Sigmoid colon (tissue), 3 donors: ENCODE measurements around the gene HPS5.

ENCODE experiments used
- CTCF ChIP-seq, 4 experiments: fragments of 450-650 bp in 3 of 4; fragments of 200-600 bp in 1 of 4; IDR thresholded peaks; one replicate each; pipeline ENCODE4 v1.5.1; 2016 to 2019; ENCODE audit warnings: antibody characterized with exemption in 4 of 4, mild to moderate bottlenecking in 3 of 4, moderate library complexity in 2 of 4
- POLR2A ChIP-seq, 2 donors: fragments of 450-650 bp; IDR thresholded peaks; one replicate each; pipeline ENCODE4 v1.6.1; 2016; ENCODE audit warnings: antibody characterized with exemption in 2 of 2, mild to moderate bottlenecking in 2 of 2, moderate library complexity in 2 of 2

- TF ChIP-seq CTCF (IDR thresholded peaks at IDR 0.05) (no peak), POLR2A (IDR thresholded peaks at IDR 0.05) (no peak)
Measured at GRCh38 chr11:18307461-18308139, 14.3 kb downstream of the HPS5 start.
